Hematopoietic multipotent progenitor cell treated with erythropoietin and hydrocortisone succinate and interleukin-3 and kit ligand, for 17 days (in vitro differentiated cells): Measurements from ENCODE around the gene NPFFR1.
A peak's percentile ranks its signal among the peaks of the same experiment; 100 is the strongest.
"Not testable (repeated sequence)": the region's sequence is repeated elsewhere in the genome, so short reads cannot be mapped to it uniquely, and the experiment has no call there.

Experiments used
- DNase-seq: peaks from one replicate; pipeline ENCODE4 v3.0.0-alpha.2; 2015; ENCODE audit warnings: low spot score

The NPFFR1 gene

DNA sequence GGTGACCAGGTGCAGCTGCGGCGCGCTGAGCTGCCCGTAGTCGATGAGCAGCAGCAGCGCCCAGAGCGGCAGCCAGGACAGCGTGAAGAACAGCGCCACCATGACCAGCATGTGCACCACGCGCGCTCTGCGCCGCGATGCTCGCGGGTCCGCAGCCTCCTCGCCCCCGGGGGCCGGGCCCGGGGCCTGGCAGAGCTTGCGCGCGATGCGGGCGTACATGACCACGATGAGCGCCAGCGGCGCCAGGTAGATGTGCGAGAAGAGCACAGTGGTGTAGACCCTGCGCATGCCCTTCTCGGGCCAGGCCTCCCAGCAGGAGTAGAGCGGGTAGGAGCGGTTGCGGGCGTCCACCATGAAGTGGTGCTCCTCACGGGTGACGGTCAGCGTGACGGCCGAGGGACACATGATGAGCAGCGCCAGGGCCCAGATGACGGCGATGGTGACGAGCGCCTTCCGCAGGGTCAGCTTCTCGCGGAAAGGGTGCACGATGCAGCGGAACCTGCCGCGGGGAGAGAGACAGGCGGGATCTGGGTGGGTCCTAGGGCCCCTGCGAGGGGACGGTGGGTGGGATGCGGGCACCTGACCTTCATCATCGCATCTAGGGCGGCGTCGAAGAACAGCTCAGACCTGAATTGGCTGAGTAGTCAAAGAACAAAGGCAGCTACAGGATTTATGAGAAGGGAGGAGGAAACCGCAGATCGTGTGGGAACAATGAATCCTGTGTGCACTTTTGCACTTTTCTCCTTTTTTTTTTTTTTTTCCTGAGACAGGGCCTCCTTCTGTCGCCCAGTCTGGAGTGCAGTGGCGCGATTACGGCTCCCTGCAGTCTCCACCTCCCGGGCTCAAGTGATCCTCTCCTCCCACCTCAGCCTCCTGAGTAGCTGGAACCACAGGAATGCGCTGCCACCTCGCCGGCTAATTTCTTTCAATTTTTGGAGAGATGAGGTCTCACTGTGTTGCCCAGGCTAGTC, 28.2 kb downstream of the NPFFR1 start:
- no peak for DNase-seq

DNA sequence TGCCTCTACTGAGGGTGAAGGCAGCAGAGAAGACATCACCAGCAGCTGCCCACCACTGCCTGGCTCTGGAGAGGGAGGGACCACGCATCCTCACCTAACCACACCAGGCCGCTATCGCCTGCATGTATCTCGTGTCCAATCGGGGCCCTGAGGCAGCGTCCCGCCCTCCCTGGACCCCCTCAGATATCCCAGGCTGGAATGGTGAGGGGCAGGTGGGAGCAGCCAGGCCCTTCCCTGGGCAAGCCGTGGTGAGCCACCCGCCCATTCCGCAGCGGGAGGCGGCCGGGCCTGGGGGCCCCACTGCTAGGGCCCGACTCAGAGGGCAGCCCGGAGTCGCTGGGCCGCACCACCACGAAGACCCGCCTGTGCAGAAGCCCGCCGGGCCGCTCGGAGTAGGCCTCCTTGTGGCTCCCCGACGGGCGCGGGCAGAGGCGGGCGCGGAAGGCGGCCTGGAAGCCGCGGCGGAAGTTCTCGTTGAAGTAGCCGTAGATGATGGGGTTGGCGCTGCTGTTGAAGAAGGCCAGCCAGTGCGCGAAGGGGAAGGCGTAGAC, 29.0 kb downstream of the NPFFR1 start:
- no peak for DNase-seq

DNA sequence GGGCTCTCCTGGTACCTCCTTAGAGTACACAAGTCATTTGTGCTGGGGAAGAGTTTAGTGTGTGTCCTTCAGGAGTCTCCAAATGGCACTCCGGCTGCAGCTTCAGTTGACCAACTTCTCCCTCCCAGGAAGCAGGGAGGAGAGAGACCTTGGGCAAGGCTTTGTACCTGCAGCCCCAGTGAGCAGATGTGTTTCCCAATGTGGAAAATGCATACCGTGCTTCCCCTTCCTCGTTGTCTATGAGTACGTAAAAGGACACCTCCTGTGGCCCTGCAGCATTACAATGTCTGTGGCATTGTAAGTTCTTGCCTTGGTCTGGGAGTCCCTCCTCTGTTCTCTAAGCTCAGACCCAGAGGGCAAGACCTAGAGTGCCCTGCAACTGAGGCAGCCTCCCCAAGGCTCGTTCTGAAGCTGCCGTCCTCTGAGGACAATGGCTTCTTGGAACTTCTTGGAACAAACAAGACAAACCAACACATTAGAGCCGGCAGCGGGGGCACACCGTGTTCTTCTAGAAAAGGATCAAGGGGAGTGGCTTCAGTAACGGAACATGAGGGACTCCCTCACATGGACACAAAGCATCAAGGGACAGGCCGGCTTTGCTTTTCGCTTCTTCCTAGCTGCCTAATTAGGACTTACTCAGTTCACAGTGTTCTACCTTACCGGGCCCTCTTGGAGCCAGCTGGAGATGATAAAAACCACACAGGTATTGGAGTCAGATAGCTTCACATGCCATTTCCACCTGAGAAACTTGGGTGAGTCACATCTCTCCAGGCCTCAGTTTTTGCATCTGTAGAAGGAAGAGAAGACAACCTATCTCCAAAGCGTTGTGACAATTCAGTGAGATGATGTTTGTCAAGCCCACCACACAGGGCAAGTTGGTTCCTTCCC, 29.7 kb downstream of the NPFFR1 start:
- no peak for DNase-seq

DNA sequence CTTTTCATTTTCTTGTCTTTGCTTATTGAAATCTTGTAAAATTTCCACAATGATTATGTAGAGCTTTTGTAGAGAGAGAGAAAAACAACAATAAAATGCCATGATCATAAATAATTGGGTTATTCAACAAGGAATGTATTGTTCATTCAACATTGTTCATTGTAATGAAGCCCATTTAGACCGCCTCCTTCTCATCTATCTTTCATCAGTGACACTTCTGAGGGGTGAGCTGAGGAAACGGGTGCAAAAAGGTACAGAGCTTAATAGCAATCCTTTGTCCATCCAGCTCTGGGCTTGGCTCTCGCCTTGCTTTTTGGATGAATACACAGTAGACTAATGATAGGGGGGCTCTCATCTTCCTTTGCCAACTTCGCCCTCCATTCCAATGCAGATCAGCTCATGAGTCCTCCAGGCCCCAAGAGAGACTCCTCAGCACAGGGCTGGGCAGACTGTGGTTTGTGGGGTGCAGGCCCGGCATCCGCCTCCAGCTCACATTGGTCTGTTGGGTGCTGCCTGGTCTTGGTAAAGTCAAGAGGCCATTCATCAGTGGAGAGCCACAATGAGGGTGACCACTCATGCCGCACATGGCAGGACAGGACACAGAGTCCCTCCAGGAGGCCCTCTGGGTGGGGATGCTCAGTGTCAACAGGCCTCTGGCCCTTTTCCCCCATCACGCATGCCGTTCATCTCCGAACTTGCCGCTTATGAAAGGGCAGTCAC, 32.7 kb downstream of the NPFFR1 start:
- DNase-seq, result no peak

DNA sequence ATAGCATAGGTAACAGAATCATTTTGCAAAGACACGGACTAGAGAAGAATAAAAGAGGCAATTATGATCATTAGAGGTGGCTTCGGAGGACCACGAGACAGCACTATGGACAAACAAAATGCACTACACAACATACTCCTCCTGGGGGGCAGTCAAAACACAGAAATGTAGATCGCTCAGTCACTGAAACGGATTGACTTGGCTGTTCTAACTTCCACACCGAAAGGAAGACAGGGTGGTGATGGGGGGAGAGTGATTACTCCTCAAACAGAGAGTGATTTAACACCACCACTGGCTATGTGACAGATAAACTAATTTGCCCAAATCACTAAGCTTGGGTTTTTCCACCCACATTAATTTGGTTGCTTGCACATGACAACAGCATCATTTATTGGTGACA, 36.4 kb downstream of the NPFFR1 start:
- no peak for DNase-seq

DNA sequence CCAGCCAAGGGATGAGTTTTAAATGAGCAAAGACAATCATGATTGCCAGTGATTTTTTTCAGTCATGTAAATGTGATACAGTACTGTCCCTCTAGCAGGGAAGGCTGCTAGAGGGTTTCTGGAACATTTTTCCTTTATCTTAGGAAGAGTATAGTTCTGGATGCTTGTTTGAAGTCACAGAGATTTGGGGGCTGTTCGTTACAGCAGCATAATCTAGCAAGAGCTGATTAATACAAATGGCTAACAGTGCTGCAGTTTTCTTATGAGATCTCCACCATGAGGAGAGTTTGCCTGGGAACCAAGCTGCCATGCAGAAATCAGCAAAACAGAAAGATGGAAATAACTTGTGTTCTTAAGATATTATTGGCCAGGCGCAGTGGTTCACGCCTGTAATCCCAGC, 42.7 kb downstream of the NPFFR1 start:
- no peak for DNase-seq

DNA sequence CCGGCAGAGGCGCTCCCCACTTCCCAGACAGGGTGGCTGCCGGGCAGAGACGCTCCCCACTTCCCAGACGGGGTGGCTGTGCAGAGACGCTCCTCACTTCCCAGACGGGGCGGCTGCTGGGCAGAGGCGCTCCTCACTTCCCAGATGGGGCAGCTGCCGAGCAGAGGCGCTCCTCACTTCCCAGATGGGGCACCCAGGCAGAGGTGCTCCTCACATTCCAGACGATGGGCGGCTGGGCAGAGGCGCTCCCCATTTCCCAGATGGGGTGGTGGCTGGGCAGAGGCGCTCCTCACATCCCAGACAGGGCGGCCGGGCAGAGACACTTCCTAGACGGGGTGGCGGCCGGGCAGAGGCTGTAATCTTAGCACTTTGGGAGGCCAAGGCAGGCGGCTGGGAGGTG, 43.8 kb downstream of the NPFFR1 start:
- not testable (repeated sequence) for DNase-seq

DNA sequence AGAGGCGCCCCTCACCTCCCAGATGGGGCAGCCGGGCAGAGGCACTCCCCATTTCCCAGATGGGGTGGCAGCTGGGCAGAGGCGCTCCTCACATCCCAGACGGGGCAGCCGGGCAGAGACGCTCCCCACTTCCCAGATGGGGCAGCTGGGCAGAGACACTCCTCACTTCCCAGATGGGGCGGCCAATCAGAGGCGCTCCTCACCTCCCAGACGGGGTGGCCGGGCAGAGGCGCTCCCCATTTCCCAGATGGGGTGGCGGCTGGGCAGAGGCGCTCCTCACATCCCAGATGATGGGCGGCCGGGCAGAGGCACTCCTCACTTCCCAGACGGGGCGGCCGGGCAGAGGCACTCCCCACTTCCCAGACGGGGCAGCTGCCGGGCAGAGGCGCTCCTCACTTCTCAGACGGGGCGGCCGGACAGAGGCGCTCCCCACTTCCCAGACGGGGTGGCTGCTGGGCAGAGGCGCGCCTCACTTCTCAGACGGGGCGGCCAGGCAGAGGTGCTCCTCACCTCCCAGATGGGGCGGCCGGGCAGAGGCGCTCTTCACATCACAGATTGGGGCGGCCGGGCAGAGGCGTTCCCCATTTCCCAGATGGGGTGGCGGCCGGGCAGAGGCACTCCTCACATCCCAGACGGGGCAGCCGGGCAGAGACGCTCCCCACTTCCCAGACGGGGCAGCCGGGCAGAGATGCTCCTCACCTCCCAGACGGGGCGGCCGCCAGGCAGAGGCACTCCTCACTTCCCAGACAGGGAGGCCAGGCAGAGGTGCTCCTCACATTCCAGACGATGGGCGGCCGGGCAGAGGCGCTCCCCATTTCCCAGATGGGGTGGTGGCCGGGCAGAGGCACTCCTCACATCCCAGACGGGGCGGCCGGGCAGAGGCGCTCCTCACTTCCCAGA, 44.5 kb downstream of the NPFFR1 start:
- not testable (repeated sequence) for DNase-seq

DNA sequence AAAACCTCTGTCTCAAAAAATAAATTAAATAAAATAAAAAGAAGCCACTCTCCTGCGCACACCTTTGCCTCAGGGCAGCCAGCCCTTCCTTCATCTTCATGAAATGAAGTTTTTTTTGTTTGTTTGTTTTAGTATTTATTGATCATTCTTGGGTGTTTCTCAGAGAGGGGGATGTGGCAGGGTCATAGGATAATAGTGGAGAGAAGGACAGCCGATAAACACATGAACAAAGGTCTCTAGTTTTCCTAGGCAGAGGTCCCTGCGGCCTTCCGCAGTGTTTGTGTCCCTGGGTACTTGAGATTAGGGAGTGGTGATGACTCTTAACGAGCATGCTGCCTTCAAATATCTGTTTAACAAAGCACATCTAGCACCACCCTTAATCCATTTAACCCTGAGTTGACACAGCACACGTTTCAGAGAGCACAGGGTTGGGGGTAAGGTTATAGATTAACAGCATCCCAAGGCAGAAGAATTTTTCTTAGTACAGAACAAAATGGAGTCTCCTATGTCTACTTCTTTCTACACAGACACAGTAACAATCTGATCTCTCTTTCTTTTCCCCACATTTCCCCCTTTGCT, 45.8 kb downstream of the NPFFR1 start:
- not testable (repeated sequence) for DNase-seq

DNA sequence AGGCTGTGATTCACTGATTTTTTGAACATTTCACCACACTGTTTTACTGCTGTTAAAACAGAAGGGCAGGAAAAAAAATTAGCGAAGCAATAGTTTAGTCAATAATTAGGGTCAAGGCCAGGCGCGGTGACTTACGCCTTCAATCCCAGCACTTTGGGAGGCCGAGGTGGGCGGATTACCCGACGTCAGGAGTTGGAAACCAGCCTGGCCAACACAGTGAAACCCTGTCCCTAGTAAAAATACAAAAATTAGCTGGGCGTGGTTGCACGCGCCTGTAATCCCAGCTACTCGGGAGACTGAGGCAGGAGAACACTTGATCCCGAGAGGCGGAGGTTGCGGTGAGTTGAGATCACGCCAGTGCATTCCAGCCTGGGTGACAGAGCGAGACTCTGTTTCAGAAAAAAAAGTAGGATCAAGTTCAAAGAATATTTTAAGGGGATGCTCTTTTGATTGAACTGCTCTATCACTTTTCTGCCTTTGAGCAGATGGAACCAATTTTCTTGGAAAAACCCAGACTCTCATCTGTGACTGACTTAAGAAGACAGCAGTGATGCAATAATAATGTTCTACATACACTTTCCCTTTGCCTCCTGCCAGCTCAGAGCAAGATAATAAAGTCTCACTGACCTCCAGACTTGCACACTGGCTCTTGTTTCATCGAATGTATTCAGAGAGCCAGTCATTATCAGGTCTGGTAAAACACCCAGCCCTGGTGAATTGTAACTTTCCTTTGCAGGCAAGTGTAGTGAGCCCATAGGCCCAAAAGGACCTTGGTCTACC, 48.9 kb downstream of the NPFFR1 start:
- no peak for DNase-seq

DNA sequence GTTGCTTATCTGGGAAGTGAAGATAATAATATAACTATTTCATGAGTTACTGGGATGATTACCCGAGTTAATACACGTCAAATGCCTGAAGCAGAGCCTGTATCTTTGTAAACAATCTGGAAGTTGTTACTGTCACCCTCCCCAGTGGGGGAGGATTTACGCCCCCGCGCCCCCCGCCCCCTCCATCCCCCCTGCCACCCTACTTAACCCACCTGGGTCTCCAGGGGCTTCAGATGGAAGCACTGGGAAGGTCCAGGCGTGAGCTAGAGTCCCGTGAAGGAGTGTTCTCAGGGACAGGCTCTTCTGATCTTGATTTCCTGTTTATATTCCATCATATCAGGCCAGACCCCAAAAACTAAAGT, 49.9 kb downstream of the NPFFR1 start:
- no peak for DNase-seq

DNA sequence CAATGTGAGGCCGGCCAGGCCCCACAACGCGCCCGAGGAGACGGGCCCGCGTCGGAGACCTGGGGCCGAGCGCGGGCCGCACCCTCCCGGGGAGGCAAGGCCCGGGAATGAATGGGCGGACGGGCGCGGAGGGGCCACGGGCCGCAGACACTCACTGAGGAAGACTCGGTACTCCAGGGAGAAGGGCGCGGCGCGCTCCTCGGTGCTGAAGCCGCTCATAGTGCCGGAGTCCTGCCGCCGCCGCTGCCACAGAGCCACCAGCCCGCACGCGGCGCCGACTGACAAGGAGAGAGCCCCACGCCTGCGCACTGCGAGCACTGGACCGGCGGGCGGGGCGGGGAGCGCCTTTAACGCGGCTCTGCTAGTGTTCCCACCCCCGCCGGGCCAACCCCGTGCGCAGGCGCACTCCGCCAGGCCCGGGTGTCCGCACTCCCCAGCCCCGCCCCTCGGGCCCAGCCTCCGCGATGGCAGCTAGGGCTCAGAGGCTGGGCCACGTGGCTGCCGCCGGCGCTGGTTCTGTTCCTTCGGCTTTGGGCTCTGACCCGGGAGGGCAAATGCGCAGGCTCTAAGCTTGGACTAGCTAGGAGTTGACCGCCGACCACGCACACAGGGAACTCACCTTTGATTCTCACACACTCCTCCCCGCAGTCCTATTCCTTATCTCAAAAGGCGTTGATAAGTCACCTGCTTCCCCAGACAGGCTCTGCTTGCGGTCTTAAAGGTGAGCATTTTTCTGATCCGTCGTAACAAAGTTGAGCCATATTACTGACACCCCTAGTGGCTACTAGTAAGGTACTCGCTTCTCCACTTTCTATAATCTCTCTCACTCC, 50.5 kb downstream of the NPFFR1 start, which contains the start of gene PPA1:
TSS of gene PPA1 (minus strand) at position 321 of the 830 bp plus-strand sequence. CDS start at position 219, 102 bp downstream.
- DNase-seq, result peak; percentile 98

DNA sequence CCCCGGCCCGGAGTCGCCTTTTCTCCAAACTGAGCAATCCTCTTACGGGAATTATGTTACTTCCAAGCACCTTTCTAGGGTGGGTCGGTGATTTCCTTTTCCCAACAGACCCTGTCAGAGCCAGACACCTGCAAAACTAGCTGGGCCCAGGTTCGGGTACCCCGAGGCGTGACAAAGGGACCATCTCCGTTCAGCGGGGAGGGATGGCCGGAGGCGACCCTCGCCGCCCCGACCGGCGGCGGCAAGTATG, 51.0 kb downstream of the NPFFR1 start:
- no peak for DNase-seq

DNA sequence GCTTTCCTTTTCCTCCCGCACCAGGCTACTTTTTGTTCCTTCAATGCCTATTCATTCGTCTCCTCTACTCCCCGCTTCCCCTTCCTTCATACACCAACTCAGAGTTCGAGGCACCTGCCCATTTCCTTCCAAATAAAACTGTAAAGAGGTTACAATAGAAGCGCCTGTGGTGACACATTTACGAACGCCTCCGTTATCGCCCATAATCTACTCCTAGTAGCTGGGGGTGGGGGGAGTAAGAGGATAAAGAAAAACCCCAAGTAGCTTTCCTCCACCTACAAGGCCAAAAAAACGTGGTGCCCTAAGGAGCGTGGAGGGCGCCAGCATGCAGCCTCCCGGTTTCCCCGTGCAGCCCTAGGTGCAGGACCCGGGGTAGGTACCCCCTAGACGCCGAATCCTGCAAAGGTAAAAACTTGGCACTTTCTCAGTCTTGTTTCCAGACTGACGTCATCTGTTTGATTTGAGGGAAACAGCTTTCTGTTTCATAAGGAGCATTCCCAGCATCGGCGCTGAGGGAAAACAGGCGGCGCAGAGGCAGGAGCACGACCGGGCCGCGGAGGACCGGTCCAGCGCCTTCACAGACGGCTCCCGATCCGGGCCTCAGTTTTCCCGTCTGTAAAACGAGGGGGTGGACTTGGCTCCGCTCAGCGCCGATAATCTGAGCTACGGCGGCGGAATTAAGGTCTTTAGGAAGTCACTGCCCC, 51.5 kb downstream of the NPFFR1 start:
- DNase-seq, result peak; percentile 43

DNA sequence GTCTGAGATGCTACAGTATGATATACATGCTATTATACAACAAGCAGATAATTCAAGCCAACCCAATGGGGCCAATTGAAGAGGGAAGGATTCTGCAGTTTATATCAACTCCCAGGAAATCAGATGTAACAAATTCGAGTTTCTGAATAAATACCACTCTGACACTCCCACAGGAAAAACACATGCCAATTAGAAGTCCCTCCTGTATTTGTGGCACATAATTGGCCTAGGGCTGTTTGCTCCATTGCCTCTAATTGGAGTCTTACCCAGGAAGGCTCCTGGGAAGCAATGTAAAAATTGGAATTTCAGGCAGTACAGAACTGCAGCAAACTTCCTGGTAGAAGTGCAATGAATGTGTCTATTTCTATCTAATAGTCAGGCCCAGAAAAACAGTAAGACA, 55.3 kb downstream of the NPFFR1 start:
- no peak for DNase-seq

DNA sequence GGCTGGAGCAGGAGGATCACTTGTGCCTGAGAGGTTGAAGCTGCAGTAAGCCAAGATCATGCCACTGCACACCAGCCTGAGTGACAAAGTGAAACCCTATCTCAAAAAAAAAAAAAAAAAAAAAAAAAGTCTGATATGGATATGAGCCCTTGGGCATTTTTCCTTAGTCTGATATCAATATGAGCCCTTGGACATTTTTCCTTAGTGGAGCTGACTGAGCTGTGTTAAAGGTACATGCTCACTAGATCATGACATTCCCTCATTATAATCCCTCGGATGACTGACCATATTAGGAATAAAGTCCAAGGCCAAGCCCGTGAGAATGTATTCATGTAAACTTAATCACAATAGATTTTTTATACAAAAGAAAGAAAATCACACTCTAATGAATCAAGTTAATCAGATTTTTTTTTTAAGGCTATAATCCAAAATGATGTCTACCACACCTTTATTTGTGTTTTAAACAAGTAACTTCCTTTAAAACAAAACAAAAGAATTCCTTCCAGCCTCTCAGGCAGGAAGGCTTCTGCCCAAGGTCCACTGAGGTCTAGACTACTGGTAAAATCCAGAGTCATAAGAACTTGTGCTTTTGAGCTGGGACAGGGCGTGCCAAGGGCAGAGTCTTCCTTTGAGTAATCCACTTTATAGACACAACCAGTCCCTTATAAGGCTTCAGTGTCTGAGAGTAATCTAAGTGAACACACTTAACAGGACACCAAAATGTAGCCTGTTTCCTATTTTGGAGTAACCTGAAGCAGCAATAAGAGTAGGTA, 56.1 kb downstream of the NPFFR1 start:
- DNase-seq, result no peak

DNA sequence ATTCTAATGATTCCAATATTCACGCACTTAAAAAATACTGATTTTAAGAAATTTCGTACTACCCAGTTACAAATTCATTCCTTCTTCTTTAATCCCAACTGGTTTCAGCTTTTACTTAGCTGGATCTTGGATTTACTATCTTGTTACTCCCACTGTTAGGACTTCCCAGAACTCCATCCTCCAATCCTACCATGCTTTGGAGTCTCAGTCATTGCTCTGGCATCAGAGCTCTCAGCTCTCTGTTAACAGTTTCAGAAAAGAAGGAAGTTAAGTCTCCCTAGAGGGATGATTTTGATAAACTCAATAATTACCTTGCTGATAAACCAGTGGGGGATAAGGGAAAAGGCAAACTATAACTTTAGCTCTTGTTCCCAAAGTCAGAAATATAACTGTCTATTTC, 60.1 kb downstream of the NPFFR1 start:
- DNase-seq, result no peak
